ENCODE measurements around the gene GRIN3B. TPM values are rescaled to one million over a fixed set of nuclear protein-coding genes. Genes with fewer than 3 reads are reported as not detected.

Gene GRIN3B
- total and polyA plus RNA-seq, 9 of the 15 experiments (the other 6 are each of a cell fraction or from before 2014, with no cell fraction given), result 0.06 to 0.95 (median 0.19) TPM; not detected in 6

GRCh38 chr19:980133-980998 lies 19.9 kb upstream of the GRIN3B start (continued):
- TF ChIP-seq ZMIZ1 (IDR thresholded peaks at IDR 0.05; ENCODE audit: low read depth in 2 of 2, low read length in 2 of 2) (0 out of 4 replicates have a peak, but pooled peaks of 1 of the 2 experiments have one; percentile 22), ZNF175 (CRISPR knock-in tag; IDR thresholded peaks at IDR 0.05; ENCODE audit: low read depth) (peak; percentile 70; the same call in 1 of the 2 replicates), NKRF (IDR thresholded peaks at IDR 0.05; ENCODE audit: borderline replicate concordance) (peak; percentile 50; the same call in 1 of the 2 replicates), NRF1 (conservative IDR thresholded peaks at IDR 0.05 in 1 of 2, IDR thresholded peaks at IDR 0.05 in 1 of 2) (peak; percentile 19 to 39; a peak in 2 of 4 replicates), POLR2AphosphoS5 (IDR thresholded peaks at IDR 0.05; ENCODE audit: control insufficient read depth, insufficient read depth, low read depth, low read length) (peak; percentile 51; the same call in 1 of the 2 replicates), ZFX (CRISPR knock-in tag; IDR thresholded peaks at IDR 0.05) (peak; percentile 97), HMGN3 (IDR thresholded peaks at IDR 0.05; ENCODE audit: borderline replicate concordance, extremely low read depth, insufficient read length, low read depth, low read length) (peak; percentile 82), IFI16 (CRISPR knock-in tag; IDR thresholded peaks at IDR 0.05) (no peak), HDAC6 (IDR thresholded peaks at IDR 0.05; ENCODE audit: low read depth, low read length) (no peak), HDAC8 (tag; IDR thresholded peaks at IDR 0.05) (0 out of 2 replicates have a peak, but pooled peaks have one; percentile 53), PPARD (CRISPR knock-in tag; IDR thresholded peaks at IDR 0.05) (no peak), BHLHE40 (IDR thresholded peaks at IDR 0.05; ENCODE audit: low read length) (peak; percentile 64), MAFK (IDR thresholded peaks at IDR 0.05; ENCODE audit: low read length) (no peak; the same call in 1 of the 2 replicates), PHB (CRISPR knock-in tag; IDR thresholded peaks at IDR 0.05) (no peak), MTA2 (IDR thresholded peaks at IDR 0.05; ENCODE audit: low read depth) (peak; percentile 69), LCOR (CRISPR knock-in tag; IDR thresholded peaks at IDR 0.05) (no peak), CBX1 (IDR thresholded peaks at IDR 0.05; ENCODE audit: low read depth) (no peak), ZNF57 (CRISPR knock-in tag; IDR thresholded peaks at IDR 0.05) (no peak), YY1 (IDR thresholded peaks at IDR 0.05; ENCODE audit: borderline replicate concordance in 1 of 3, control insufficient read depth in 1 of 3, extremely low read depth in 1 of 3, insufficient read depth in 3 of 3, insufficient read length in 1 of 3, insufficient replicate concordance in 2 of 3, low read depth in 1 of 3, low read length in 2 of 3) (peak in 1 of 3 experiments; percentile 28), BRD4 (IDR thresholded peaks at IDR 0.05) (no peak)
- TF ChIP-seq, protein P1, sequence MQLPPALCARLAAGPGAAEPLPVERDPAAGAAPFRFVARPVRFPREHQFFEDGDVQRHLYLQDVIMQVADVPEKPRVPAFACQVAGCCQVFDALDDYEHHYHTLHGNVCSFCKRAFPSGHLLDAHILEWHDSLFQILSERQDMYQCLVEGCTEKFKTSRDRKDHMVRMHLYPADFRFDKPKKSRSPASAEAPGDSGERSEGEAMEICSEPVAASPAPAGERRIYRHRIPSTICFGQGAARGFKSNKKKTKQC (CRISPR knock-in tag; IDR thresholded peaks at IDR 0.05), result no peak

Data from K562 (cell line).